Fibroblast of mammary gland (primary cell): Measurements from ENCODE around the gene OR13C4.

Source experiments
- DNase-seq: peaks from one replicate; pipeline ENCODE4 v3.0.0-alpha.2; 2010; ENCODE audit warnings: low read depth
- H3K4me3 ChIP-seq: 2 replicates; pipeline ENCODE4 v1.5.1; 2011; ENCODE audit warnings: low read depth, mild to moderate bottlenecking, low read length, moderate library complexity; ENCODE audit not compliant: control insufficient read depth
- TF ChIP-seq, protein P1 (sequence below): conservative IDR thresholded peaks from 2 replicates; pipeline ENCODE4 v1.5.1; 2011; ENCODE audit warnings: low read depth, low read length, inconsistent platforms; ENCODE audit not compliant: control insufficient read depth, insufficient read depth

OR13C4 gene

DNA sequence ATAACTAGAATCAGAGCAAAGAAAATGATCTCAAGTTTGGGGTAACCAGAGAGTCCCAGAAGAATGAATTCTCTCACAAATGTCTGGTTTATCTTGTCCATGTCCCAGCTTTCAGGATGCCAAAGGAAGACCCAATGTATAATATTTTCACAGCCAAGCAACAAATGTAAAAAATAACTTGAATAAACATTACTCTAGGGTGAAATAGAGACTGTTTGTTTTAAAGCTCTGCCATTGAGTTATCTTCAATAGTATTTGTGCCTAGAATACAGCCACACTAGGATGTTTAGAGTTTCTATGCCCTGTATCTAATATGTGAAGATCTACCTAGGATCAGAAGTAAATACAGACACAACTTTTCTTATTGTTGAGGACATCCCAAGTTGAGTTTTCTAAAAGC, at the start of gene OR13C4:
TSS of gene OR13C4 (minus strand) at position 101 of the 400 bp plus-strand sequence. CDS start at position 101, 0 bp downstream.
- DNase-seq: no peak
- TF ChIP-seq, protein P1, sequence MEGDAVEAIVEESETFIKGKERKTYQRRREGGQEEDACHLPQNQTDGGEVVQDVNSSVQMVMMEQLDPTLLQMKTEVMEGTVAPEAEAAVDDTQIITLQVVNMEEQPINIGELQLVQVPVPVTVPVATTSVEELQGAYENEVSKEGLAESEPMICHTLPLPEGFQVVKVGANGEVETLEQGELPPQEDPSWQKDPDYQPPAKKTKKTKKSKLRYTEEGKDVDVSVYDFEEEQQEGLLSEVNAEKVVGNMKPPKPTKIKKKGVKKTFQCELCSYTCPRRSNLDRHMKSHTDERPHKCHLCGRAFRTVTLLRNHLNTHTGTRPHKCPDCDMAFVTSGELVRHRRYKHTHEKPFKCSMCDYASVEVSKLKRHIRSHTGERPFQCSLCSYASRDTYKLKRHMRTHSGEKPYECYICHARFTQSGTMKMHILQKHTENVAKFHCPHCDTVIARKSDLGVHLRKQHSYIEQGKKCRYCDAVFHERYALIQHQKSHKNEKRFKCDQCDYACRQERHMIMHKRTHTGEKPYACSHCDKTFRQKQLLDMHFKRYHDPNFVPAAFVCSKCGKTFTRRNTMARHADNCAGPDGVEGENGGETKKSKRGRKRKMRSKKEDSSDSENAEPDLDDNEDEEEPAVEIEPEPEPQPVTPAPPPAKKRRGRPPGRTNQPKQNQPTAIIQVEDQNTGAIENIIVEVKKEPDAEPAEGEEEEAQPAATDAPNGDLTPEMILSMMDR: no peak
- no peak within 1 kb of the TSS for H3K4me3 ChIP-seq

DNA sequence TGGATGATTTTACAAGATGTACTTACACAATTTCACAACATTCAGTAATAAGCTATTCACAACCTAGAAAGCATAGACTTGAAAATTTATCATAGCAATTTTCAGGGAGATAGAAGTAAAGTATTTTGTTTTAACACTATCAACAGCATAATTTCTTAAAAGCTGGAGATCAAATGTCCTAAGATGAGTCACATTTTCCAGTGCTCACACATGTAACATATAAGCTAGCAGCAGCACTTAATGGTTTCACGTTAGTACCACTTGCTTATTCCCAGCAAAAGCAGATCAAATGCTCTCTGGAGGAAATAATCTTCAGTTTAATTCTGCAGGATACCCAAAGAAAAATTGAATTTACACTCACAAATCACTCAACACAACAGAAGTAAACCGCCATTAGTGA, 48.4 kb upstream of the OR13C4 start:
- TF ChIP-seq, protein P1: no peak
- H3K4me3 ChIP-seq: no peak overlapping the region
- DNase-seq: peak; percentile 54

GRCh38 chr9:104572612-104573011, 45.6 kb upstream of the OR13C4 start:
- no peak for DNase-seq

GRCh38 chr9:104568868-104569267, 41.9 kb upstream of the OR13C4 start, which contains the start of gene OR13C8:
Gene OR13C8, plus strand, starts transcription at chr9:104569168. Its CDS starts 0 bp downstream, at chr9:104569168.
- H3K4me3 ChIP-seq: no peak within 1 kb of the TSS
- TF ChIP-seq, protein P1: no peak
- no peak for DNase-seq

More at GRCh38 chr9:104572612-104573011, 45.6 kb upstream of the OR13C4 start:
- no peak overlapping the region for H3K4me3 ChIP-seq
- TF ChIP-seq, protein P1: no peak

GRCh38 chr9:104564358-104564757, 37.3 kb upstream of the OR13C4 start:
- no peak overlapping the region for H3K4me3 ChIP-seq
- DNase-seq: no peak
- TF ChIP-seq, protein P1: no peak

GRCh38 chr9:104556830-104557634, 30.0 kb upstream of the OR13C4 start:
- TF ChIP-seq, protein P1: no peak
- H3K4me3 ChIP-seq: no peak overlapping the region
- DNase-seq: no peak
